ENCODE measurements around the gene ADCY6.

- no peak for TF ChIP-seq CTCF (IDR thresholded peaks at IDR 0.05)
- no peak for TF ChIP-seq POLR2A (IDR thresholded peaks at IDR 0.05)
Observed at GRCh38 chr12:48838048-48838447, 49.2 kb upstream of the ADCY6 start.
